Measurements from ENCODE around the gene DNAJC6. TPM values are rescaled to one million over a fixed set of nuclear protein-coding genes. Genes with fewer than 3 reads are reported as not detected.

The DNAJC6 gene
- total and polyA plus RNA-seq, 2 of the 13 experiments (the other 11 are each of a cell fraction or from before 2014, with no cell fraction given): 1.0 to 1.6 TPM

DNA sequence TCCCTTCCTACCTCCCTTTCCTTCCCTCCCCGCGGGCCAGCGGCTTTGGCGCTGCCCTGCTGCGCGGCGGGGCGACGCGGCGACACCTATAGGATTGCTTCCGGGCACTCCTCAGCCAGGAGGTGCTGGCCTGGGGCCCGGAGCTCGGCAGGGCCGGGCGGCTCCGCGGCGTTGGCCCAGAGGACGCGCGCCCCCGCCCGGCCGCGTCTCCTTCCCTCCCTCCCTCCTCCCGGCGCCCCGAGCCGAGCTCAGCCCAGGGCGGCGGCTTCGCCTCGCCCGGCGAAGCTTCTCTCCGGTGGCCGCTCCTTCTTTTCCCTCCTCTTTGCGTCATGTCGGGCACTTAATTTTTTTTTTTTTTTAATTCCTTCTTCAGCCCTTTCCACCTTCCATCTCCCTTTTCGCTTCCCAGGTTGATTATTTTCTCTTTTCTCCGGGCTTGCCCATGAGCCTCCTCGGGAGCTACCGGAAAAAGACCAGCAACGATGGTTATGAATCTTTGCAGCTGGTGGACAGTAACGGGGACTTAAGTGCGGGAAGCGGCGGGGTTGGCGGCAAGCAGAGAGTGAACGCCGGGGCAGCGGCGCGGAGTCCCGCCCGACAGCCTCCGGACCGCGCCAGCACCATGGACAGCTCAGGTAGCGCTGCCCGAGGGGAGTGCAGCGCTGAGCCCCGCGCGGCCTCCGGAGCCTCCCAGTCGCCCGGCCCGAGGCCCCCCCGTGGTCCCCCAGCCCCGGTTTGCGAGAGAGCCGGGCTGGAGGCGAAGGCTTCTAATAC, at the start of gene DNAJC6 (continued):
- TF ChIP-seq ZNF337 (CRISPR knock-in tag; IDR thresholded peaks at IDR 0.05; ENCODE audit: borderline replicate concordance, low read depth) (no peak), GABPB1 (CRISPR knock-in tag; IDR thresholded peaks at IDR 0.05) (peak; percentile 70), ZNF562 (CRISPR knock-in tag; IDR thresholded peaks at IDR 0.05; ENCODE audit: borderline replicate concordance) (no peak), ZNF577 (CRISPR knock-in tag; IDR thresholded peaks at IDR 0.05; ENCODE audit: borderline replicate concordance, low read depth) (no peak), SP1 (IDR thresholded peaks at IDR 0.05) (no peak), SP1 (CRISPR knock-in tag; IDR thresholded peaks at IDR 0.05) (0 out of 2 replicates have a peak, but pooled peaks have one; percentile 21), ZNF83 (CRISPR knock-in tag; IDR thresholded peaks at IDR 0.05; ENCODE audit: borderline replicate concordance) (0 out of 2 replicates have a peak, but pooled peaks have one; percentile 75), TERF1 (CRISPR knock-in tag; IDR thresholded peaks at IDR 0.05) (0 out of 2 replicates have a peak, but pooled peaks have one; percentile 85), ZNF816 (CRISPR knock-in tag; IDR thresholded peaks at IDR 0.05; ENCODE audit: borderline replicate concordance) (peak; percentile 61; the same call in 1 of the 2 replicates), AHDC1 (CRISPR knock-in tag; IDR thresholded peaks at IDR 0.05; ENCODE audit: borderline replicate concordance) (0 out of 2 replicates have a peak, but pooled peaks have one; percentile 33)
- TF ChIP-seq, protein P1, sequence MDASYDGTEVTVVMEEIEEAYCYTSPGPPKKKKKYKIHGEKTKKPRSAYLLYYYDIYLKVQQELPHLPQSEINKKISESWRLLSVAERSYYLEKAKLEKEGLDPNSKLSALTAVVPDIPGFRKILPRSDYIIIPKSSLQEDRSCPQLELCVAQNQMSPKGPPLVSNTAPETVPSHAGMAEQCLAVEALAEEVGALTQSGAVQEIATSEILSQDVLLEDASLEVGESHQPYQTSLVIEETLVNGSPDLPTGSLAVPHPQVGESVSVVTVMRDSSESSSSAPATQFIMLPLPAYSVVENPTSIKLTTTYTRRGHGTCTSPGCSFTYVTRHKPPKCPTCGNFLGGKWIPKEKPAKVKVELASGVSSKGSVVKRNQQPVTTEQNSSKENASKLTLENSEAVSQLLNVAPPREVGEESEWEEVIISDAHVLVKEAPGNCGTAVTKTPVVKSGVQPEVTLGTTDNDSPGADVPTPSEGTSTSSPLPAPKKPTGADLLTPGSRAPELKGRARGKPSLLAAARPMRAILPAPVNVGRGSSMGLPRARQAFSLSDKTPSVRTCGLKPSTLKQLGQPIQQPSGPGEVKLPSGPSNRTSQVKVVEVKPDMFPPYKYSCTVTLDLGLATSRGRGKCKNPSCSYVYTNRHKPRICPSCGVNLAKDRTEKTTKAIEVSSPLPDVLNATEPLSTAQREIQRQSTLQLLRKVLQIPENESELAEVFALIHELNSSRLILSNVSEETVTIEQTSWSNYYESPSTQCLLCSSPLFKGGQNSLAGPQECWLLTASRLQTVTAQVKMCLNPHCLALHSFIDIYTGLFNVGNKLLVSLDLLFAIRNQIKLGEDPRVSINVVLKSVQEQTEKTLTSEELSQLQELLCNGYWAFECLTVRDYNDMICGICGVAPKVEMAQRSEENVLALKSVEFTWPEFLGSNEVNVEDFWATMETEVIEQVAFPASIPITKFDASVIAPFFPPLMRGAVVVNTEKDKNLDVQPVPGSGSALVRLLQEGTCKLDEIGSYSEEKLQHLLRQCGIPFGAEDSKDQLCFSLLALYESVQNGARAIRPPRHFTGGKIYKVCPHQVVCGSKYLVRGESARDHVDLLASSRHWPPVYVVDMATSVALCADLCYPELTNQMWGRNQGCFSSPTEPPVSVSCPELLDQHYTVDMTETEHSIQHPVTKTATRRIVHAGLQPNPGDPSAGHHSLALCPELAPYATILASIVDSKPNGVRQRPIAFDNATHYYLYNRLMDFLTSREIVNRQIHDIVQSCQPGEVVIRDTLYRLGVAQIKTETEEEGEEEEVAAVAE (CRISPR knock-in tag; IDR thresholded peaks at IDR 0.05; ENCODE audit: borderline replicate concordance): peak; percentile 82; the same call in 1 of the 2 replicates
- TF ChIP-seq, protein P2, sequence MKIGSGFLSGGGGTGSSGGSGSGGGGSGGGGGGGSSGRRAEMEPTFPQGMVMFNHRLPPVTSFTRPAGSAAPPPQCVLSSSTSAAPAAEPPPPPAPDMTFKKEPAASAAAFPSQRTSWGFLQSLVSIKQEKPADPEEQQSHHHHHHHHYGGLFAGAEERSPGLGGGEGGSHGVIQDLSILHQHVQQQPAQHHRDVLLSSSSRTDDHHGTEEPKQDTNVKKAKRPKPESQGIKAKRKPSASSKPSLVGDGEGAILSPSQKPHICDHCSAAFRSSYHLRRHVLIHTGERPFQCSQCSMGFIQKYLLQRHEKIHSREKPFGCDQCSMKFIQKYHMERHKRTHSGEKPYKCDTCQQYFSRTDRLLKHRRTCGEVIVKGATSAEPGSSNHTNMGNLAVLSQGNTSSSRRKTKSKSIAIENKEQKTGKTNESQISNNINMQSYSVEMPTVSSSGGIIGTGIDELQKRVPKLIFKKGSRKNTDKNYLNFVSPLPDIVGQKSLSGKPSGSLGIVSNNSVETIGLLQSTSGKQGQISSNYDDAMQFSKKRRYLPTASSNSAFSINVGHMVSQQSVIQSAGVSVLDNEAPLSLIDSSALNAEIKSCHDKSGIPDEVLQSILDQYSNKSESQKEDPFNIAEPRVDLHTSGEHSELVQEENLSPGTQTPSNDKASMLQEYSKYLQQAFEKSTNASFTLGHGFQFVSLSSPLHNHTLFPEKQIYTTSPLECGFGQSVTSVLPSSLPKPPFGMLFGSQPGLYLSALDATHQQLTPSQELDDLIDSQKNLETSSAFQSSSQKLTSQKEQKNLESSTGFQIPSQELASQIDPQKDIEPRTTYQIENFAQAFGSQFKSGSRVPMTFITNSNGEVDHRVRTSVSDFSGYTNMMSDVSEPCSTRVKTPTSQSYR (CRISPR knock-in tag; IDR thresholded peaks at IDR 0.05; ENCODE audit: borderline replicate concordance): peak; percentile 64; the same call in 1 of the 2 replicates
